OCI-LY1 (cell line): ENCODE data around the gene LNPEP.

ENCODE experiments used
- CTCF ChIP-seq: fragments of 200-600 bp; sonication (generic), shearing (Covaris generic); IDR thresholded peaks from 2 replicates; pipeline ENCODE4 v1.5.1; 2017; ENCODE audit warnings: mild to moderate bottlenecking, antibody characterized with exemption, low read length, moderate library complexity, mixed read lengths
- EZH2 ChIP-seq: fragments of 200-600 bp; sonication (generic), shearing (Covaris generic); IDR thresholded peaks from 2 replicates; pipeline ENCODE4 v1.8.0; 2017; ENCODE audit warnings: borderline replicate concordance, mixed run types, mild to moderate bottlenecking, antibody characterized with exemption, low read length, moderate library complexity, mixed read lengths

GRCh38 chr5:97019435-97020117 is 83.7 kb downstream of the LNPEP start:
- no peak for TF ChIP-seq CTCF
- TF ChIP-seq EZH2 = no peak
